Adrenal gland (tissue), 5 donors: ENCODE data around the gene DGKK.

Experiments
- POLR2A ChIP-seq, 2 donors: fragments of 450-650 bp; IDR thresholded peaks; one replicate each; pipeline ENCODE4 v1.6.1; 2017; ENCODE audit warnings: antibody characterized with exemption in 2 of 2, mild to moderate bottlenecking in 2 of 2, moderate library complexity in 1 of 2
- TF ChIP-seq, protein P1 (sequence below), 6 experiments: fragments of 450-650 bp in 4 of 6; fragments of 200-600 bp in 2 of 6; sonication (generic) in 1 of 6; IDR thresholded peaks; 1 replicate in 5 of 6; 2 replicates in 1 of 6; pipeline versions ENCODE4 v1.5.1 to v1.8.0; 2016 to 2021; ENCODE audit warnings: antibody characterized with exemption in 6 of 6, mild to moderate bottlenecking in 2 of 6, moderate library complexity in 1 of 6
- donor health status: DM: no; HTN: no; CAD: no.

DNA sequence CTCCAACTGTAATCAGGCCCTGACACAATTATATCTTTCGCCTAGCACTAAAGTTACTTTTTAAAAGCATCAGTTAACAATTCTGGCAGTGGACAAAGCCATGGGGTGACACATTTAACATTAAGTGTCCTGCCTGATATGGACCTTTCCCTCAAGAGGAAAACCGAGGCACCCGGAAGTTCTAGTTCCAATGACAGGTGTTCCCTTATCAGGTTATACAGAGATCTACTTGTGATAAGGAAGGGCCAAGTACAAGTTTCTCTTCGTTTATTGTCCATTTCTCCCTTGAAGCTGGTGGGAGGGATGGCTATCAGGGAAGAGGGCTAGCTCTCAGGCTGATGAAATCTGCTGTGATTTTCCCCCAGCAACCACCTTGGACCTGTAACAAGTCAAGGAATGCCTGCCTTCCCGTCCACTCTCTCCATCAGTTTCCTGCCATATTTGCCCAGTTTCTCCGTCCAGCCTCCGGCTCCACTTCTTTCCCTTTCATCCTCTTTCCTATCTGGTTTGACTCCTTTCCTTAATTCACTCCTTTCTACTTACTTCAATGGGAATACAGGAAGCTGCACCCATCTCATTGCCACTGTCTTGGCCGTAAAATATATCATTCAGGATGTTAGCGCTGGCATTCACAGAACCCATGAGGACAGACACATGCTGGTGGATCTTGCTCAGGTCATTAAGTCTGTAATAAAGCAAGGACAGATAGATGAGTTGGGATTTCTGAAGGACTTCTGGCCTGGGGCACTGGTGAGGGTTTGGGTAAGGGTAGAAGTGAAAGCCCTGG is 95.0 kb downstream of the DGKK start:
- TF ChIP-seq, protein P1, sequence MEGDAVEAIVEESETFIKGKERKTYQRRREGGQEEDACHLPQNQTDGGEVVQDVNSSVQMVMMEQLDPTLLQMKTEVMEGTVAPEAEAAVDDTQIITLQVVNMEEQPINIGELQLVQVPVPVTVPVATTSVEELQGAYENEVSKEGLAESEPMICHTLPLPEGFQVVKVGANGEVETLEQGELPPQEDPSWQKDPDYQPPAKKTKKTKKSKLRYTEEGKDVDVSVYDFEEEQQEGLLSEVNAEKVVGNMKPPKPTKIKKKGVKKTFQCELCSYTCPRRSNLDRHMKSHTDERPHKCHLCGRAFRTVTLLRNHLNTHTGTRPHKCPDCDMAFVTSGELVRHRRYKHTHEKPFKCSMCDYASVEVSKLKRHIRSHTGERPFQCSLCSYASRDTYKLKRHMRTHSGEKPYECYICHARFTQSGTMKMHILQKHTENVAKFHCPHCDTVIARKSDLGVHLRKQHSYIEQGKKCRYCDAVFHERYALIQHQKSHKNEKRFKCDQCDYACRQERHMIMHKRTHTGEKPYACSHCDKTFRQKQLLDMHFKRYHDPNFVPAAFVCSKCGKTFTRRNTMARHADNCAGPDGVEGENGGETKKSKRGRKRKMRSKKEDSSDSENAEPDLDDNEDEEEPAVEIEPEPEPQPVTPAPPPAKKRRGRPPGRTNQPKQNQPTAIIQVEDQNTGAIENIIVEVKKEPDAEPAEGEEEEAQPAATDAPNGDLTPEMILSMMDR (IDR thresholded peaks at IDR 0.05), result no peak
- TF ChIP-seq POLR2A (IDR thresholded peaks at IDR 0.05), result no peak
